T-cell (primary cell): ENCODE results near the gene STX1B. TPM values are rescaled to one million over a fixed set of nuclear protein-coding genes. Genes with fewer than 3 reads are reported as not detected.

Source experiments
- ATAC-seq, 4 experiments: fragments of 200-7000 bp in 3 of 4; fragments of 150-1000 bp in 1 of 4; cut with Tn5 transposase; replicated peaks in 1 of 4; 1 replicate in 3 of 4; 2 replicates in 1 of 4; pipeline ENCODE4 v1.10.0; 2021; ENCODE audit warnings: moderate library complexity in 3 of 4, mild to moderate bottlenecking in 2 of 4, moderate number of reproducible peaks in 1 of 4
- CTCF ChIA-PET, 2 donors: fragments of 300-600 bp; sonication (Branson Sonifier 250); formaldehyde crosslinking; loops; one replicate each; lab custom pipeline; 2022; ENCODE audit warnings: antibody characterized with exemption in 2 of 2; lab: Charles Lee
- POLR2A ChIA-PET, 2 donors: fragments of 300-600 bp; sonication (Branson Sonifier 250); formaldehyde crosslinking; loops; one replicate each; lab custom pipeline; 2022; ENCODE audit warnings: antibody characterized with exemption in 2 of 2; lab: Charles Lee
- DNase-seq, 35 experiments: peaks; one replicate each; pipeline versions ENCODE4 v3.0.0 to v3.0.0-alpha.2; 2013 to 2023
- H3K27ac ChIP-seq: one replicate; pipeline ENCODE4 v1.5.1; 2013; ENCODE audit warnings: low read length
- H3K27me3 ChIP-seq, 2 experiments: replicated peaks in 1 of 2; 1 replicate in 1 of 2; 2 replicates in 1 of 2; pipeline versions ENCODE4 v1.6.1 to v1.7.0; 2013; ENCODE audit warnings: low read length in 1 of 2, mixed read lengths in 1 of 2; ENCODE audit not compliant: control insufficient read depth in 2 of 2, insufficient read depth in 2 of 2; ENCODE audit errors: extremely low read depth in 1 of 2
- H3K36me3 ChIP-seq, 2 donors: 1 replicate in 1 of 2; 2 replicates in 1 of 2; pipeline versions ENCODE4 v1.6.1 to v1.7.0; 2013; ENCODE audit warnings: low read length in 1 of 2; ENCODE audit not compliant: control insufficient read depth in 2 of 2, insufficient read depth in 1 of 2; ENCODE audit errors: extremely low read depth in 1 of 2
- H3K4me1 ChIP-seq, 2 experiments: 1 replicate in 1 of 2; 2 replicates in 1 of 2; pipeline versions ENCODE4 v1.6.1 to v1.7.0; 2013; ENCODE audit warnings: low read length in 2 of 2, mixed read lengths in 1 of 2; ENCODE audit not compliant: insufficient read depth in 2 of 2, control insufficient read depth in 1 of 2; ENCODE audit errors: extremely low read depth in 1 of 2
- H3K4me3 ChIP-seq, 2 donors: 1 replicate in 1 of 2; 2 replicates in 1 of 2; pipeline versions ENCODE4 v1.5.1 to v1.7.0; 2013; ENCODE audit warnings: mild to moderate bottlenecking in 2 of 2, low read length in 1 of 2, moderate library complexity in 1 of 2; ENCODE audit not compliant: control insufficient read depth in 1 of 2; ENCODE audit errors: extremely low read depth in 1 of 2
- H3K9me3 ChIP-seq: 2 replicates; pipeline ENCODE4 v1.7.0; 2013
- H3K27ac Mint-ChIP-seq, 2 donors: one replicate each; pipeline ENCODE4 v1.8.0; 2020 to 2021; ENCODE audit warnings: mild to moderate bottlenecking in 2 of 2, mixed read lengths in 2 of 2
- H3K27me3 Mint-ChIP-seq, 2 donors: one replicate each; pipeline ENCODE4 v1.8.0; 2021 to 2022; ENCODE audit warnings: mixed read lengths in 2 of 2
- H3K36me3 Mint-ChIP-seq: one replicate; pipeline ENCODE4 v1.8.0; 2021; ENCODE audit warnings: mixed read lengths
- H3K4me1 Mint-ChIP-seq, 3 donors: one replicate each; pipeline ENCODE4 v1.8.0; 2020 to 2022; ENCODE audit warnings: mixed read lengths in 3 of 3, mild to moderate bottlenecking in 1 of 3
- H3K4me3 Mint-ChIP-seq, 3 donors: one replicate each; pipeline ENCODE4 v1.8.0; 2020 to 2022; ENCODE audit warnings: mild to moderate bottlenecking in 3 of 3, mixed read lengths in 3 of 3, moderate library complexity in 3 of 3
- H3K9me3 Mint-ChIP-seq, 3 donors: one replicate each; pipeline ENCODE4 v1.8.0; 2020 to 2022; ENCODE audit warnings: mixed read lengths in 3 of 3
- WGBS: methylation state at CpG from one replicate; pipeline ENCODE4 v1.1.5; 2013; ENCODE audit warnings: missing lambda C conversion rate; ENCODE audit not compliant: insufficient coverage; 5-methylcytosine and 5-hydroxymethylcytosine counted together
- total RNA-seq, 35 experiments: library from RNA in 6 of 35; stranded (reverse) in 6 of 35; fragments of 120-200 nt in 1 of 35; gene quantifications; one replicate each; pipeline versions ENCODE4 v1.2.1 to v1.2.4 and lab custom pipeline; 2013 to 2026

Gene STX1B
- total RNA-seq, 5 donors from 2014 or later (not counting 1 experiment from before 2014, with no cell fraction given), result 2.3 to 3.9 (median 3.4) TPM

- no peak overlapping the region for H3K4me3 Mint-ChIP-seq
- H3K36me3 ChIP-seq, result no peaks in the 10 kb centered on the region
- H3K27me3 Mint-ChIP-seq, result peaks cover 0 to 1% of the 10 kb centered on the region in 2 donors
- 97% methylated on average over 11 of the region's 19 CpGs for WGBS
- H3K9me3 ChIP-seq, result no peaks in the 10 kb centered on the region
- H3K9me3 Mint-ChIP-seq, result no peaks in the 10 kb centered on the region
- H3K4me1 ChIP-seq, result peaks cover 2 to 15% of the 10 kb centered on the region in 2 experiments
- H3K4me3 ChIP-seq, result no peak overlapping the region
- no peak for DNase-seq
- no peak for ATAC-seq
- POLR2A ChIA-PET, result no interaction called here
- H3K27ac ChIP-seq, result no peak overlapping the region
- CTCF ChIA-PET, result no interaction called here
- H3K36me3 Mint-ChIP-seq, result no peaks in the 10 kb centered on the region
- H3K27me3 ChIP-seq, result peaks cover 0 to 26% of the 10 kb centered on the region in 2 experiments
- no peak overlapping the region for H3K27ac Mint-ChIP-seq
- peaks cover 0 to 8% (median 7%) of the 10 kb centered on the region in 3 donors for H3K4me1 Mint-ChIP-seq
Measured at GRCh38 chr16:31000671-31001382, 9.6 kb downstream of the STX1B start.

- Histone ChIP-seq H3K27ac (no peak overlapping the region), H3K36me3 (no peaks in the 10 kb centered on the region), H3K27me3 (peaks cover 0 to 26% of the 10 kb centered on the region in 2 experiments), H3K4me3 (no peak overlapping the region), H3K4me1 (peaks cover 2 to 15% of the 10 kb centered on the region in 2 experiments), H3K9me3 (no peaks in the 10 kb centered on the region)
- no peak for DNase-seq
- no peak for ATAC-seq
- Mint-ChIP-seq H3K4me1 (peaks cover 0 to 11% (median 9%) of the 10 kb centered on the region in 3 donors), H3K27ac (no peak overlapping the region), H3K9me3 (no peaks in the 10 kb centered on the region), H3K27me3 (no peaks in the 10 kb centered on the region), H3K4me3 (peak overlapping the region in 1 of 3 donors; percentile 70), H3K36me3 (no peaks in the 10 kb centered on the region)
- CTCF ChIA-PET, result interaction anchor here in 1 of 2 donors (0.6 to 0.7 kb wide), 3 partner anchors 15 to 435 kb away, joined by 4 read pairs; no protein-coding TSS in a partner anchor
- POLR2A ChIA-PET, result interaction anchor here (0.6 to 0.7 kb wide), 2 partner anchors 29 to 127 kb away, joined by 6 to 8 read pairs; no protein-coding TSS in a partner anchor
- WGBS, result 88% methylated on average over 5 of the region's 6 CpGs
Measured at GRCh38 chr16:30998852-30999761, 11.3 kb downstream of the STX1B start.

DNA sequence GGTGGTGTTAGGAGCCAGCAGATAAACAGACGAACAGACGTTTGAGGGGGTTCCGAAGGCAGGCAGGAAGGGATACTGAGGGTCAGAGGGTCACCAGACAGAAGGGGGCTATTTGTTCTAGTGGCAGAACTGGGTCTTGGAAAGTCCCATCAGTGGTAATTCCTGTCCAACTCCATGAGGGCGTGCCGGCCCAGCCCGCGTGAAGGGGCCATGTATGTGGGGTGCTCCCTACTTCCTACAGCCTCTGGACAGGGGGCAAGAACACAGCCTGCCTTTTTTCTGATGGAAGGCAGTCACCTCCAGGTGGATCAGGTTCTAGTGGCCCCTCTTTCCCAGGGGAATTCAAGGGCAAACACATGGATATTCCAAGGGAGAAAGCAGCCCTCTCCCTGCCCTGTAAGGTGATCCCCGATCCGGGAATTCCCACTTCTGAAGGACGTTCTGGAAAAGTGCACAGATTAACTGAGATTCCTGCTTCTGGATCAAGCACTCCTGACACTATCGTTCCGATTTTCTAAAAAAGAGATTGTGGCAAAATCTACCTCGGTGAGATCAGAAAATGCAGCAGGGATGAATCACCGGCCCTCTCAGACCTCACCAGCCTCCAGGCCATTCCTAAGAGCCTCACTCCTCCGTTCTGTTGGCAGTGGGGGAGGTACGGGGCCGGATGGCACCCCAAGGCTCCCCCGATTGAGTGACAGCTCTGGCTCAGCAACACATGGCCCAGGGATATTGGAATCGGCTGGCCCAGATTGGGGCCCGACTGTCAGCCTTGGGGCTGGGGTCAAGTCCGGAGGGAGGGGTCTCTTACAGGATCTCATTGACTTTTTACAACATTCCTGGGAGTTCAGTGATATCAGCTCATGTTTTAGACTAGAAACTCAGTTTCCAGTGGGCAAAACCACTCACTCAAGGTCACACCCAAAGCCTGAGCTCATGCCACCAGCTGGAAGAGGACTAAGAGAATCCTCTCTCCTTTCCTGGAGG is 12.4 kb downstream of the STX1B start:
- ATAC-seq (no peak), DNase-seq (no peak)
- Mint-ChIP-seq H3K27me3 (no peaks in the 10 kb centered on the region), H3K4me1 (peaks cover 0 to 11% (median 9%) of the 10 kb centered on the region in 3 donors), H3K9me3 (no peaks in the 10 kb centered on the region), H3K36me3 (no peaks in the 10 kb centered on the region), H3K27ac (no peak overlapping the region), H3K4me3 (peak overlapping the region; percentile 43 to 70 (median 56))
- Histone ChIP-seq H3K9me3 (no peaks in the 10 kb centered on the region), H3K27ac (no peak overlapping the region), H3K4me1 (peaks cover 2 to 15% of the 10 kb centered on the region in 2 experiments), H3K36me3 (no peaks in the 10 kb centered on the region), H3K4me3 (peak overlapping the region; percentile 41 to 52), H3K27me3 (peaks cover 0 to 26% of the 10 kb centered on the region in 2 experiments)
- WGBS, result 83% methylated on average over 13 of the region's 21 CpGs
- ChIA-PET POLR2A (no interaction called here), CTCF (interaction anchor here in 1 of 2 donors (0.6 to 0.8 kb wide), 3 partner anchors 10 to 144 kb away, joined by 3 to 5 read pairs (median 4); no protein-coding TSS in a partner anchor)

GRCh38 chr16:30996985-30997724 is 13.3 kb downstream of the STX1B start:
- Histone ChIP-seq H3K27me3 (peaks cover 0 to 22% of the 10 kb centered on the region in 2 experiments), H3K9me3 (no peaks in the 10 kb centered on the region), H3K4me1 (peaks cover 2 to 15% of the 10 kb centered on the region in 2 experiments), H3K36me3 (no peaks in the 10 kb centered on the region), H3K4me3 (peak overlapping the region; percentile 49 to 52), H3K27ac (no peak overlapping the region)
- H3K36me3 Mint-ChIP-seq, result no peaks in the 10 kb centered on the region
- no peaks in the 10 kb centered on the region for H3K27me3 Mint-ChIP-seq
- H3K4me1 Mint-ChIP-seq, result peaks cover 0 to 11% (median 9%) of the 10 kb centered on the region in 3 donors
- peak overlapping the region; percentile 70 to 73 (median 72) for H3K4me3 Mint-ChIP-seq
- peak overlapping the region; percentile 71 to 72 for H3K27ac Mint-ChIP-seq
- ATAC-seq (peak; percentile 98 to 100 (median 98)), DNase-seq (peak; percentile 58 to 87 (median 74))
- 6% methylated on average over 51 of the region's 60 CpGs for WGBS
- H3K9me3 Mint-ChIP-seq, result no peaks in the 10 kb centered on the region
- POLR2A ChIA-PET, result interaction anchor here (0.6 to 0.7 kb wide), 2 partner anchors 81 to 121 kb away, joined by 3 to 7 read pairs; no protein-coding TSS in a partner anchor
- CTCF ChIA-PET, result interaction anchor here in 1 of 2 donors (0.6 to 0.8 kb wide), 3 partner anchors 11 to 145 kb away, joined by 3 to 5 read pairs (median 4); no protein-coding TSS in a partner anchor

DNA sequence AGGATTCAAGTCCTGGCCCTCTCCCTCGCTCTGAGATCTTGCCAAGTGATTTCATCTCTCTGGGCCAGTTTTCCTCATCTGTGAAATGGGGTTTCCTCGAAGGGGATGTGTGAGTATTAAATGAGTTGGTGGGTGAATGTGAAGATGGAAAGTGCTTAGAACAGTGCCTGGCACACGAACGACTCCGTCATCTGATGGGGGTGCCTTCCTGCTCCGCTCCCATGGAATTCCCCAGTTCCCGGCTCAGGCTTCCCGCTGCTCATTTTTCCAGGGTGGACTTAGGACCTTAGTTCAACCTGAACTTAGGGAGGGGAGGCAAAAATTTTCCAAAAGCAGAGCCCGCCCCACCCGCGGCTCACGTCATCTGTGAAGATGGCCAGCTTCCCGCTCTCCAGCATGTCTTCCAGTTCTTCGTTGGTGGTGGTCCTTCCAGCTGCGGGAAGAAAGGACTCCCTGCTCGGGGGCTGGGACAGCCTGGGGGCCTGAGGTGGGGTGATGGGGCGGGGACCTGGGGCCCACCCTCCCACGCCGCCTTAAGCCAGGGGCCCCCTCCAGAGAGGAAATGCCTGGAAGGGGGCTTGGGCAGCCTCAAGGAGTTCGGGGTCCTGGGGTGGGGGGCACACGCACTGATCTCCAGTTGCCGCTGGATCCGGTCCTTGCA is 14.0 kb downstream of the STX1B start:
- Mint-ChIP-seq H3K36me3 (no peaks in the 10 kb centered on the region), H3K4me3 (peak overlapping the region; percentile 70 to 73 (median 72)), H3K4me1 (peaks cover 0 to 11% (median 9%) of the 10 kb centered on the region in 3 donors), H3K9me3 (no peaks in the 10 kb centered on the region), H3K27ac (peak overlapping the region; percentile 71 to 72), H3K27me3 (no peaks in the 10 kb centered on the region)
- POLR2A ChIA-PET, result interaction anchor here in 1 of 2 donors (0.7 kb wide), 1 partner anchor 121 kb away, joined by 3 read pairs; no protein-coding TSS in a partner anchor
- DNase-seq, result no peak
- Histone ChIP-seq H3K27ac (no peak overlapping the region), H3K9me3 (no peaks in the 10 kb centered on the region), H3K4me1 (peaks cover 2 to 15% of the 10 kb centered on the region in 2 experiments), H3K4me3 (peak overlapping the region in 1 of 2 donors; percentile 52), H3K27me3 (peaks cover 0 to 19% of the 10 kb centered on the region in 2 experiments), H3K36me3 (no peaks in the 10 kb centered on the region)
- CTCF ChIA-PET, result interaction anchor here in 1 of 2 donors (0.8 kb wide), 1 partner anchor 146 kb away, joined by 5 read pairs; no protein-coding TSS in a partner anchor
- no peak for ATAC-seq
- 57% methylated on average over 10 of the region's 23 CpGs for WGBS
